Naive B cell (primary cell): Measurements from ENCODE around the gene IER2. TPM values are rescaled to one million over a fixed set of nuclear protein-coding genes. Genes with fewer than 3 reads are reported as not detected.
"Not testable (repeated sequence)": the region's sequence is repeated elsewhere in the genome, so short reads cannot be mapped to it uniquely, and the experiment has no call there.

Experiments
- ATAC-seq, 2 donors: fragments of 150-1000 bp; cut with Tn5 transposase; 2 replicates each; pipeline ENCODE4 v1.10.0; 2021; ENCODE audit warnings: low read depth in 2 of 2, mild to moderate bottlenecking in 2 of 2, moderate library complexity in 2 of 2
- DNase-seq: peaks from one replicate; pipeline ENCODE4 v3.0.0; 2022
- H3K27ac Mint-ChIP-seq, 6 donors: one replicate each; pipeline ENCODE4 v1.8.0; 2020 to 2022; ENCODE audit warnings: mild to moderate bottlenecking in 6 of 6, mixed read lengths in 6 of 6, moderate library complexity in 5 of 6, inconsistent platforms in 2 of 6
- H3K27me3 Mint-ChIP-seq, 3 donors: one replicate each; pipeline ENCODE4 v1.8.0; 2021 to 2022; ENCODE audit warnings: mixed read lengths in 3 of 3, mild to moderate bottlenecking in 1 of 3
- H3K36me3 Mint-ChIP-seq, 2 donors: one replicate each; pipeline ENCODE4 v1.8.0; 2020 to 2022; ENCODE audit warnings: mixed read lengths in 2 of 2, inconsistent platforms in 1 of 2, mild to moderate bottlenecking in 1 of 2
- H3K4me1 Mint-ChIP-seq, 3 donors: one replicate each; pipeline ENCODE4 v1.8.0; 2020 to 2022; ENCODE audit warnings: mixed read lengths in 3 of 3, inconsistent platforms in 1 of 3, mild to moderate bottlenecking in 1 of 3, moderate library complexity in 1 of 3
- H3K4me3 Mint-ChIP-seq, 8 donors: one replicate each; pipeline ENCODE4 v1.8.0; 2020 to 2022; ENCODE audit warnings: mild to moderate bottlenecking in 8 of 8, mixed read lengths in 8 of 8, moderate library complexity in 8 of 8, inconsistent platforms in 2 of 8
- H3K9me3 Mint-ChIP-seq, 7 donors: one replicate each; pipeline ENCODE4 v1.8.0; 2020 to 2022; ENCODE audit warnings: mixed read lengths in 7 of 7, mild to moderate bottlenecking in 5 of 7, inconsistent platforms in 2 of 7, moderate library complexity in 1 of 7
- polyA plus RNA-seq, 6 donors: library from polyadenylated mRNA; unstranded; fragments of 300-500 nt; fragmentation: Illumina TruSeq; gene quantifications; one replicate each; pipeline ENCODE4 v1.2.3, GENCODE V29; 2021; ENCODE audit warnings: low read depth in 6 of 6

The IER2 gene
- polyA plus RNA-seq, 6 donors from 2014 or later = 351 to 1,131 (median 562) TPM

GRCh38 chr19:13154241-13154778 lies 4.1 kb downstream of the IER2 start:
- Mint-ChIP-seq H3K4me1 (peaks cover 47 to 79% (median 52%) of the 10 kb centered on the region in 3 donors), H3K36me3 (peaks cover 17 to 24% of the 10 kb centered on the region in 2 donors), H3K9me3 (peaks cover 0 to 6% (median 0%) of the 10 kb centered on the region in 7 donors), H3K4me3 (peak overlapping the region; percentile 89 to 99 (median 98)), H3K27ac (peak overlapping the region; percentile 99 to 100 (median 100)), H3K27me3 (peaks cover 0 to 3% (median 0%) of the 10 kb centered on the region in 3 donors)
- ATAC-seq = no peak
- DNase-seq = peak; percentile 59

- H3K4me3 Mint-ChIP-seq = peak overlapping the region; percentile 89 to 99 (median 98)
- peaks cover 0 to 6% (median 0%) of the 10 kb centered on the region in 7 donors for H3K9me3 Mint-ChIP-seq
- H3K36me3 Mint-ChIP-seq = peaks cover 17 to 24% of the 10 kb centered on the region in 2 donors
- DNase-seq = peak; percentile 79
- peaks cover 0 to 3% (median 0%) of the 10 kb centered on the region in 3 donors for H3K27me3 Mint-ChIP-seq
- ATAC-seq = peak; percentile 15 to 18
- H3K27ac Mint-ChIP-seq = peak overlapping the region; percentile 99 to 100 (median 100)
- H3K4me1 Mint-ChIP-seq = peaks cover 50 to 74% (median 52%) of the 10 kb centered on the region in 3 donors
Measured at GRCh38 chr19:13154911-13155471, 4.8 kb downstream of the IER2 start.

- peaks cover 49 to 67% (median 54%) of the 10 kb centered on the region in 3 donors for H3K4me1 Mint-ChIP-seq
- H3K27ac Mint-ChIP-seq = peak overlapping the region; percentile 99 to 100 (median 100)
- peaks cover 0 to 3% (median 0%) of the 10 kb centered on the region in 3 donors for H3K27me3 Mint-ChIP-seq
- H3K4me3 Mint-ChIP-seq = peak overlapping the region; percentile 89 to 99 (median 98)
- peak; percentile 99 for DNase-seq
- ATAC-seq = peak; percentile 53 to 55
- peaks cover 0 to 6% (median 0%) of the 10 kb centered on the region in 7 donors for H3K9me3 Mint-ChIP-seq
- H3K36me3 Mint-ChIP-seq = peaks cover 17 to 24% of the 10 kb centered on the region in 2 donors
Measured at GRCh38 chr19:13155472-13156359, 5.5 kb downstream of the IER2 start.

- Mint-ChIP-seq H3K27me3 (peaks cover 0 to 2% (median 0%) of the 10 kb centered on the region in 3 donors), H3K36me3 (peaks cover 1 to 5% of the 10 kb centered on the region in 2 donors), H3K9me3 (no peaks in the 10 kb centered on the region), H3K4me3 (peak overlapping the region in 5 of 8 donors; percentile 6 to 67 (median 35)), H3K4me1 (peaks cover 54 to 78% (median 67%) of the 10 kb centered on the region in 3 donors), H3K27ac (peak overlapping the region in 4 of 6 donors; percentile 49 to 94 (median 52))
- DNase-seq (no peak), ATAC-seq (no peak)
Measured at GRCh38 chr19:13159713-13160112, 9.5 kb downstream of the IER2 start.

DNA sequence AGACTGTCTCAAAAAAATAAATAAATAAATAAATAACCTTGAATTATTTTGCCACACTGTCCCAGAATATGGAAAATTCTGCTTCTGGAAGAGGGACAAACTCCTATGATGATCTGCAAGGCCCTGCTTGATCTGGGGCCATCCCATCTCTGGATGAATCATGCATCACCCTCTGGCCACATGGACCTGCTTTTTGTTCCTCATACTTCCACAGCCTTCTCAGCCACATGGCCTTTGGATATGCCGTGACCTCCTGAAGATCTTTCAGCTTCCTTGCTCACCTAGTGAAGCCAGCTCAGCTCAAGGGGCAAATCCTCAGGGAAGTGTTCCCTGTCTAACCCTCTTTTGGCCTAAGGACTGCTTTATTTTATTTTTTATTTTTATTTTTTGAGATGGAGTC lies 10.3 kb downstream of the IER2 start:
- ATAC-seq = no peak
- Mint-ChIP-seq H3K36me3 (no peaks in the 10 kb centered on the region), H3K9me3 (no peaks in the 10 kb centered on the region), H3K27me3 (no peaks in the 10 kb centered on the region), H3K4me1 (peaks cover 57 to 82% (median 67%) of the 10 kb centered on the region in 3 donors), H3K27ac (peak overlapping the region in 3 of 6 donors; percentile 29 to 94 (median 61)), H3K4me3 (peak overlapping the region in 6 of 8 donors; percentile 20 to 73 (median 50))
- no peak for DNase-seq

DNA sequence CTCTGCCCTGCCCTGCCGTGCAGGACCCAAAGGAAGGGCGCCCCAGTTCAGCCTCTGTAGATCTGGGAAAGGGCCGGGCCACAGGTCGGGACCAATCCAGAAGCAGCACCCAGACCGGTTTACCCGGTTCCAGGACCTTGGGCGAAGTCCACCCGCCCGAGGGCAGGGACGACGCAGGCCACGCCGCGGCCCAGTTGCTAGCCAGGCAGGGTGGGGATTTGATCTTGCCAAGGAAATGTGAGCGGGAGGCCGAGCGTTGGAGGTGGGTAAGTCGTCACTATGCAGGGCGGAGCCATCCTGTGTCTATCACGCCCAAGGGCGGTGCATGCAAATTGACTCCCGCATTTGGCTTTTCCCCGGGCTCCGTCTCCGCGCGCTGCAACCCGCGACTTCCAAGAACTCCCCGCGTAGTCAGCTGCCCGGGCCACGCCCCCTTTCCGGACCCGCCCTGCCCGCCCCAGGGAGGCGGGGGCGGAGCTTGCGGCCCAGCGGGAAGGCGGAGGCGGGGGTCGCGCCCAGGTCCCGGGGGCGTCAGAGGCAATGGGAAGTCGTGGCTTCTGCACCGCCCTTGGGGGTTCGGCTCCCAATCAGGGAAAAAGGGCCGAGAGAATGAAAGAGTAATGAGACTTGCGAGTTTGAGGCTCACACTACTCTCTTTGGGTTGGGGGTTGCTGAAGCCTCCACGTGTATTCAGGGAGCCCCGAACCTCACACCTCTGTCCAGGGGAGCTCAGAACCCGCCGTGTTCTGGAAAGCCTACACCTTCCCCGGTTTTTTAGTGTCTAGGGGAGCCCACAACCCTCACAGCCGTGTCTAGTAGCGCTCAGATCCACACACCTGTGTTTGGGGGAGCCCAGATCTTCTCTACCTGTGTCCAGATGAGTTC lies 12.8 kb downstream of the IER2 start:
- H3K4me1 Mint-ChIP-seq = peaks cover 48 to 85% (median 66%) of the 10 kb centered on the region in 3 donors
- peak overlapping the region; percentile 82 to 94 (median 91) for H3K4me3 Mint-ChIP-seq
- peaks cover 0 to 1% (median 0%) of the 10 kb centered on the region in 7 donors for H3K9me3 Mint-ChIP-seq
- H3K27ac Mint-ChIP-seq = peak overlapping the region; percentile 94 to 99 (median 98)
- no peaks in the 10 kb centered on the region for H3K36me3 Mint-ChIP-seq
- no peaks in the 10 kb centered on the region for H3K27me3 Mint-ChIP-seq
- ATAC-seq = peak; percentile 52
- peak; percentile 72 for DNase-seq

DNA sequence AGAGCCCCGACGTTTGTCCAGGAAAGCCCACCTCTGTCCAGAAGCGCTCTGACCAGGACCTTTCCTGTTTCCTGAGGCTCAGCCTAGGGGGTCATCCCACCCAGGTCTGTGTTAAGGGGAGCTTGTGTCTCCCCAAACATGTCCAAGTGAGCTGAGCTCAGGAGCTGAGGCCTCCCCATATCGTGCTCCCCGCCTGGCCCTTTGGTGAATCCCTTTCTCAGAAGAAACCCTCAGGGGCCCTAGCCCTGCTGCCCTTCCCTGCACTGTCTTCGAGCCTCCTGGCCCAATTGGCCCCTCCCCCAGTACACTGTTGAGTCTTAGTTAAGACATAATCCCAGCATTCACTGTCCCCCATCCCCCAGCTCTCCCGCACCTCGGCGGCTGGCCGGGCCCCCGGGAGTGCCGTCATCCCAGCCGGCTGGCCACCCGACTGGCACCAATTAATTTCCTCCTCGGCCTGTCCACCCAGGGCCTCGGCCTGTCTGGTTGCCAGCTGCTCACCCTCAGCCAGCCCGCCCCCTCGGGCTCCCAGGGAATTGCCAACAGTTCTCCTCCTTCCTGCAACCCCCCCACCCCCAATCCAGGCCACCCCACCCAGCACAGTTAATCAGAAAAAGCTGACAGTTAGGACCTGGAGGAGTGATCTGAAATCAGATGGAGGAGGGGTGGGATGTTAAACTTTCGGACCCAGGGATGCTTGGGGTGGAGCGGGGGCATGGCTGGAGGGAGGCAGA lies 13.6 kb downstream of the IER2 start:
- DNase-seq (peak; percentile 47), ATAC-seq (peak; percentile 26 to 29)
- no peaks in the 10 kb centered on the region for H3K36me3 Mint-ChIP-seq
- peak overlapping the region; percentile 82 to 94 (median 88) for H3K4me3 Mint-ChIP-seq
- H3K27ac Mint-ChIP-seq = peak overlapping the region; percentile 94 to 99 (median 98)
- peaks cover 0 to 1% (median 0%) of the 10 kb centered on the region in 7 donors for H3K9me3 Mint-ChIP-seq
- no peaks in the 10 kb centered on the region for H3K27me3 Mint-ChIP-seq
- peaks cover 43 to 85% (median 66%) of the 10 kb centered on the region in 3 donors for H3K4me1 Mint-ChIP-seq

DNA sequence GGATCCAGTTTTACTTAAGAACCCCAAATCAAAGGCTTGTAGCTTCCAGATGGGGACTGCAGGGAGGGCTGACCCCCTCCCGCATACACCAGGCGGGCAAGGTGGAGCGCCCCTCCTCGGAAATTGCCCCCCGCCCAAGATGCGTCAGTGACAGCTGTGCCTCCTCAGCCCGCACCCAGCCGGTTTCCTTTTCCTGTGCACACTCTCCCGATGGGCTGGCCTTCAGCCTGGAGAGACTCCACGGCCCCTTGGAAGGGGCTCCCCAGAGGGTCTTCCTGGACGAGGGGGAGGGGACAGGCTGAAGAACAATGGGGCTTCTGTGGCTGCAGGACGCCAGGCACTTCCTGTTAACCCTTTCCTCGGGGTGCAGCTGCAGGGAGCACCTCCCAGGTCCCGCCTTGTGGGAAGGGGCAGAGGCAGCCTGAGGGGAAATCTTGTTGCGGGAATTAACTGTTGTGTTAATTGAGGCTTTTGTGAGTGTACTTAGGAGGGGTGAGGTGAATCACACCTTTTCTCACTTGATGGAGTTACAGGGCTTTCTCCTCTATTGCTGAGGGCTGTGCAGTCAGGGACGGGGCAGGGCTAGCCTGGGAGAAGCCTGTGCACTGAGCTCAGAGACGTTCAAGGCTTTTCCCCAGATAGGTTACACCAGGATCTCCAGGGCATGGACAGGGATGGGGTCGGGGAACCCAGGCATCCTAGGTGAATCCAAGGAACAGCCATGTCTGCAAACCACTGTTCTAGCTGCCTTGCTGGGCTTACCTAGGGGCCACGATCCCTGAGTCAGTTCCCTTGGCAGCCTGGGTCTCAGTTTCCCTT lies 14.3 kb downstream of the IER2 start:
- H3K4me3 Mint-ChIP-seq = peak overlapping the region; percentile 66 to 94 (median 88)
- no peaks in the 10 kb centered on the region for H3K36me3 Mint-ChIP-seq
- H3K27ac Mint-ChIP-seq = peak overlapping the region; percentile 89 to 99 (median 96)
- peaks cover 51 to 85% (median 73%) of the 10 kb centered on the region in 3 donors for H3K4me1 Mint-ChIP-seq
- no peaks in the 10 kb centered on the region for H3K27me3 Mint-ChIP-seq
- DNase-seq = peak; percentile 63
- ATAC-seq = peak; percentile 6 to 8
- peaks cover 0 to 1% (median 0%) of the 10 kb centered on the region in 7 donors for H3K9me3 Mint-ChIP-seq

DNA sequence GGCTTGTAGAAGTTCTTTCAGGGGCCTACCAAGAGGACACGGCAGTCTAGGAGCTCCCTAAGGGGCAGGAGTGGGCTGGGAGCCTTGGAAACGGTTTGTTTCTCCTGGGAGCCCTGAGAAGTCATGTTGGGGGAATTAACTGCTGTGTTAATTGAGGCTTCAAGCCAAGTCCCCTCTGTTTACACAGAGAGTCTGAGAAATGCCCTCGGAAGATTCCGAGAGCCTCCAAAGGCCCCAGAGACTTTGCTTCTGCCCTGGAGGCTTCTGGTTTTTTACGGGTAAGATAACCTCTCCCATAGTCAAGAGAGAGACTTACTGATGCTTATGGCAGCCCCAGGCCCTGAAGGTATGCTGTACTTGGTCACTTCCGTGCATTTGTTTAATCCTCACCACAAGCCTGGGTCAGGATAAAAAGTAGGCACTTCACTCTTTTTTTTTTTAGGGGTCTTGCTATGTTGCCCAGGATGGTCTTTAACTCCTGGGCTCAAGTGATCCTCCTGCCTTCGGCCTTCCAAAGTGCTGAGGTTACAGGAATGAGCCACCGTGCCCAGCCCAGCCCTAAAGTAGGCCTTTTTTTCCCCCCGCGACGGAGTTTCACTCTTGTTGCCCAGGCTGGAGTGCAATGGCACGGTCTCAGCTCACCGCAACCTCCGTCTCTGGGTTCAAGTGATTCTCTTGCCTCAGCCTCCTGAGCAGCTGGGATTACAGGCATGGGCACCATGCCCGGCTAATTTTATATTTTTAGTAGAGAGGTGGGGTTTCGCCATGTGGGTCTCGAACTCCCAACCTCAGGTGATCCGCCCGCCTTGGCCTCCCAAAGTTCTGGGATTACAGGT lies 15.2 kb downstream of the IER2 start:
- H3K4me1 Mint-ChIP-seq = peaks cover 54 to 86% (median 82%) of the 10 kb centered on the region in 3 donors
- peaks cover 0 to 1% (median 0%) of the 10 kb centered on the region in 7 donors for H3K9me3 Mint-ChIP-seq
- no peaks in the 10 kb centered on the region for H3K36me3 Mint-ChIP-seq
- DNase-seq = no peak
- no peak for ATAC-seq
- peak overlapping the region in 7 of 8 donors; percentile 44 to 94 (median 91) for H3K4me3 Mint-ChIP-seq
- no peaks in the 10 kb centered on the region for H3K27me3 Mint-ChIP-seq
- peak overlapping the region; percentile 56 to 99 (median 94) for H3K27ac Mint-ChIP-seq

DNA sequence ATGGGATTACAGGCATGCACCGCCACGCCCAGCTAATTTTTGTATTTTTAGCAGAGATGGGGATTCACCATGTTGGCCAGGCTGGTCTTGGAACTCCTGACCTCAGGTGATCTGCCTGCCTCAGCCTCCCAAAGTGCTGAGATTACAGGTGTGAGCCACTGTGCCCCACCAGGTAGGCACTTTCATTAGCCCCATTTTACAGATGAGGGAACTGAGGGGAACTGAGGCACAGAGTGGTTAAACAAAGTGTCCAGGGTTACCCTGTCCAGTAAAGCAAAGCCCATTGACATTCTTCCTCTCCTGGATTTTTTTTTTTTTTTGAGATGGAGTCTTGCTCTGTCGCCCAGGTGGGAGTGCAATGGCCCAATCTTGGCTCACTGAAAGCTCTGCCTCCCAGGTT lies 15.9 kb downstream of the IER2 start:
- H3K4me3 Mint-ChIP-seq = peak overlapping the region in 5 of 8 donors; percentile 42 to 94 (median 56)
- DNase-seq, ATAC-seq, H3K27me3 Mint-ChIP-seq, H3K36me3 Mint-ChIP-seq, H3K9me3 Mint-ChIP-seq: not testable (repeated sequence)
- H3K27ac Mint-ChIP-seq = peak overlapping the region; percentile 56 to 99 (median 96)
- peaks cover 57 to 88% (median 86%) of the 10 kb centered on the region in 3 donors for H3K4me1 Mint-ChIP-seq
